Measurements from ENCODE around the gene MAN1A1.

Gene MAN1A1

DNA sequence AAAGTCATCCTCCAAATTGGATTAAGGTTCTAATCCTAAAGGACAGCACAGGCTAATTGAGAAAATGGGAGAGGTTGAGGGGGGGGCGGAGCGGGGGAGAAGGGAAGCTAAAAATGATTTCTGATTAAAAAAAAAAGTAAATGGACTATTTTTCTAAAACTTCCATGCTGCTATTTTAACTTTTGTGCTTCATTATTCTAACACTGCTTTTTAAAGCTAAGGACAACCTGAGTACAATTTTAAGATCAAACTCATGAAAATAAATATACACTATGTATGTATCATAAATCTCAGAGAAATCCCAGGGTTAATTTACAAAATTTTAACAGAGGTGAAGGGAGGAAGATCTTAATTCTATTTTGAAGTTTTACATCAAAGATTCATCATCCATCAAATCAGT lies 4.4 kb downstream of the MAN1A1 start:
- no peak for DNase-seq

DNA sequence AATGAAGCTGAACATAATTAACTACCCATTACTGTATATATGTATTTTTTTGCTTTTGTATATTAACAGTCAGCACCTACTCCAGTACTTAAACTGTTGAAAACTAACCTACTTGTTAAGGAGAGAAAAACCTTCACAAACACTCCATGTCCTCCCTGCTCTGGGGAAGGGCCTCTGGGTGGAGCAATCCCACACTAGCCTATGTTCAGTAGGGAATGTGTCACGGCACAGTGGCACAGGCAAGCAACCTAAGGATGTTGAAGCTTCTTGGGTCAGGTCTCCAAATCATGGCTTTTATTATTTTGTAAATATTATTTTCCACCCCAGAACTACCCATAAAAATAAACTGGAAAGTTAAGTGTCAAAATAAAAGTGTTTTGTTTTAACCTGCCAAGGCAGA lies 5.3 kb downstream of the MAN1A1 start:
- no peak for DNase-seq

DNA sequence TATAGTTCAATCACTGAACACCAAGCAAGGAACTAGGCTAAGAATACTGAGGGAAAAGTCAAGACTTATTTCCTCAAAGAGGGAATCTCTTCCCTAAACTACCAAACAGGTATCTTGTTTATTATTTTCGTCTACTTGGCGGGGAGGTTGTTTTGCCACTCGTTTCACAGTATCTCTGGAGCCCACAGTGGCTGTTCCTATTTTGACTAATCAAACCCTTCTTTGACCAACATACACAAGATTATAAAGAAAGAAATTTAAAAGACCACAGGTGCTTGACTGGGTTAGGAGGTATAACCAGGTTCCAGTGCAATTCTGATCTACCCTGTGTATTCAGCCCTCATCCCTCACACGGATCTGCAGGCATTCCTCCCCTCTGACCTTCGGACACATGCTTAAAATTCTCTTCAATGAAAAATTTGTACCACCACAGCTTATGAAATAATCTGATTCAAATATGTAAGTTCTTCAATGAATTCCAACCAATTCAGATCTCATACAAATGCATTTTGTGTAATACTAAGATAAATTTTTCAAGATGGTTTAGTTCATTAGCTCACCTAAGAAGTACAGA lies 5.9 kb downstream of the MAN1A1 start:
- DNase-seq = no peak

DNA sequence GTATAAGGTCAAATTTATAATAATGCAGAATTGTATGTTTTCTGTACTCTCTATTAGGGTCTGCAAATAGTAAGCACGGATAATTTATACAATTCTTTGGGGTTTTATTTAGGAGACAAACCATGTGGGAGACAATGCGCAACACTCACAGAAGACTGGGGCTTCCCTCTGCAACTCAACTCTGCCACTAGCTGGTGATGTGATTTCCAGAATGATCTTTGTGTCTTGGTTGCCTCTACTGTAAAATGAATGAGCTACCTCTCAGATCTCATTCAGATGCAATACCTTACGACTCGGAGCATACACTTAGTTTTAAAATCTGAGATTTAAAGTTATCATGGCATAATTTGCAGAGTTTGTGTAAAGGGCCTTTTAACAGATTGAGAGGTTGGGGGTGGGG lies 6.4 kb downstream of the MAN1A1 start:
- DNase-seq = no peak

DNA sequence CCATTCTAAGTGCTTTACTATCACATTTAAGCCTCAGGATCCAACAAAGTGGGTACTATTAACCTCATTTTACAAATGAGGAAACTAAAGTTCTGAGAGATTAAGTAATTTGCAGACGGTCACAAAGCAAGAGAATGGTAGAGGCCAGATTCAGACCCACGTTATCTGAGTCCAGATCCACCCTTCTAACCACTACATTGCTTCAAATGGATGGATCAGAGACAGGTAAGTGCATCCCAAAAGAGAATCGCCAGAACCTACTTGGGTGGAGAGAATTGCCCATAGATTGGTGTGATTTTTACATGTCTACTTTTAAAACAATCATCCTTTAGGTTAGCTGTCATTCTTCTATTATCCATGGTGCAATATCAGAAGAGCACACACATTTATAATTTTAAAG lies 7.1 kb downstream of the MAN1A1 start:
- DNase-seq = no peak

DNA sequence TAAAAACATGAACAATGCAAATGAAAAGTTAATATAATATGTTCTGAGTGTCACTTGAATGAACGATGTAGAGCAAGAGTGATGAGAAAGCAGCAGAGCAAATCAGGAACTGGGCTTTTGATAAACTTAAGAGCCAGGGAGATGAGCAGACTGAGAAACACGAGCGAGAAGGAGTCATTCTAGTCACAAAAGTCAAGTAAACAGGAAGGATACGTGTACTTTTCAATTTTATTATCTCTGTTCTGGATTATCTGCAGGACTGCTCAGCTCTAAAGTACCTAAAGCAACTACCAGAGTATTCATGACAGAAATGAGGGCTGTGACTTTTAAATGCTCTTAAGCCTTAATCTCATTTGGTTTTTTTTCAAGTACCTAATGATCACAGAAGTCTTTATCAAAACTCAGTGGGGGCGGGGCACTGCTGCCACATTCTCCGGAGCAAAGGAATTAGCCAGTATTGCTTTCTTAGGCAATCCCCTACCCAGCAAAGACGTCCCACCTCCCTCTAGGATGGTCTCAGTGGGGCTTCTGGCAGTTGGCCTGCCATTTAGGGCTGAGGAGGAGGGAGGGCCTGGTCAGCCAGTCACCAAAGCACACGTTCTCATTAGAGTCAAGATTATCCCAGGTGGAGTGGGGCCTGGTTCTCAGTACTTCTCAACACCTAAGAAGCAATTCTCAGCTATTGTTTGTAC lies 8.6 kb downstream of the MAN1A1 start:
- DNase-seq = no peak

DNA sequence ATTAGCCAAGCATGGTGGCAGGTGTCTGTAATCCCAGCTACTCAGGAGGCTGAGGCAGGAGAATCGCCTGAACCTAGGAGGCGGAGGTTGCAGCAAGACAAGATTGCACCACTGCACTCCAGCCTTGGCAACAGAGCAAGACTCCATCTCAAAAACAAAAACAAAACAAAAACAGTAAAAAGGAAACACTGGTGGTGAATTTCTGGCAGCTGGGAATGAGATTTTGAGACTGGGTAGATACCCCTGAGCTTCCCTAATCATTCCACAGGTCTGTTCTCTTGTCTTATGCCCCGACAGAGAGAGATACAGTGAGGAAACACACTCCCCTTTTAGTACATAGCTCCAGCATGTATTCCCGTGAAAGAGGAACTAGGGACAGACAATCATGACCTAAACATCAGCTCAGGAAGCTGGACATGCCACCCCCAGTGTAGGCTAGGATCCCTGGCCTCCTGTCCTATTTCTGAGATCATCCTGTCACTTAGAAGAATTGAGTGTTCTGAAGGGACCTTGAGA lies 9.6 kb downstream of the MAN1A1 start:
- DNase-seq = no peak

DNA sequence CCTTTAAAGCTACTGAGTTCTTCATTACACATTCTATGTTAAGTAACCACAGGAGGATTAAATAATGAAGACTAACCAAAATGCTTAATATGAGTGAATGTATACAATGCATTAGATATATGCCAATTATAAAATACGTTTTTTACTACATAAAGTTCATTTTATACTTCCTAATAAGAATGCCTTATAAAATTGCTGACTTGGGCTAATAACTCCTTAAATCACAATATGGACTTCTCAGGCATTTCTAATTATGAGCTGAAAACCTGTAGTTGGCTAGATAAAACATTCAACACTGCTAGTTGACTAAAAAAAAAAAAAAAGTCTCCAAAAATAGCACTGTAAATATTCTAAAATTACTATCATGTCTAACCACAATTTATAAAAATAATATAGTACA lies 11.8 kb downstream of the MAN1A1 start:
- no peak for DNase-seq

DNA sequence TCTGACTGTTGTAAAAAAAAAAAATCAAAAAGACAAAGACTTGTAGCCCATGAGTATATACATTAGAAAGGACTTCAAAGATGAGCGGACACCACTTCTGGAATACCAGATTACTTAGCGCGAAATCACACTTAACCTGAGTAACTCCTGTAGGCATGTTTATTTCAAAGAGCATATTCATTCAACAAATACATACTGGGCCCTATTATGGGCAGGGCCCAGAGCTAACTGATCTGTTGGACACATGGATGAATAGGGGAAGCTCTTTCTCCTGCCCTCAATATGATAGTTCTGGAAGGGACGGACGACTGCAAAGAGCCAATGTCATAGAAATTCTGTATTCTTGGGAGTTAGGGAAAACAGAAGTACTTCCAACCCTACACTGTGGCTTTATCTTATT lies 12.3 kb downstream of the MAN1A1 start:
- no peak for DNase-seq

DNA sequence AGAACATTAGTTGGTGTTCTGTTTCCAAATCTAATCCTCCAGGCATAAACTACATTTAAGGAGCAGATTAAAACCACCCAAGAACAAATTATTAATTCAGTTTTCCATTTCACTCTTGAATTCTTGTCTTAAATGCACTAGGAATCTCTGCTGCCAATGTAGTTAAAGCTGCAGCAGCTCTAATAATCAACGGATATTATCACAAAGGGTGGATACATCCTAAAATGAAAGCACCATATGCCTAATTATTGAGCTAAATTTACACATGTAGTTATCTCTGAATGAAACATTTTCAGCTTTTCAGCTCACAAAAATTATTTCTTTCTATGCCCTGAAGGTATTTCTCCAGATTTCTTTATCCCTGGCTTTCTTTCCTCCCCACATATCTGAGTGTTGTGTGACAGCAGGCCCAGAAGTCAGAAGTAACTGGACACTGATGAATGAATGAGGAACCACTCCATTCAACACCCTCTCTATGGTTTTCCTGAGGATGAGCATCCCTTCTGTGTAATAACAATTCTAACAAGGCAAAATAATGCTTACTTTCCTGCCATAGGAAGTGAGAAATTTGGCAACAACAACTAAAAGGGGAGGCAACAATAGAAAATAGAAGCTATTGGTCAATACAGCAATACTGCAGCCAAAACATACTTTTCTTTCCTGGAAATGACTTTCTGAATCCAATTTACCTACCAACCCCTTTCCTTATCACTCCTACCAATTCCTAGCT lies 14.9 kb downstream of the MAN1A1 start:
- no peak for DNase-seq

DNA sequence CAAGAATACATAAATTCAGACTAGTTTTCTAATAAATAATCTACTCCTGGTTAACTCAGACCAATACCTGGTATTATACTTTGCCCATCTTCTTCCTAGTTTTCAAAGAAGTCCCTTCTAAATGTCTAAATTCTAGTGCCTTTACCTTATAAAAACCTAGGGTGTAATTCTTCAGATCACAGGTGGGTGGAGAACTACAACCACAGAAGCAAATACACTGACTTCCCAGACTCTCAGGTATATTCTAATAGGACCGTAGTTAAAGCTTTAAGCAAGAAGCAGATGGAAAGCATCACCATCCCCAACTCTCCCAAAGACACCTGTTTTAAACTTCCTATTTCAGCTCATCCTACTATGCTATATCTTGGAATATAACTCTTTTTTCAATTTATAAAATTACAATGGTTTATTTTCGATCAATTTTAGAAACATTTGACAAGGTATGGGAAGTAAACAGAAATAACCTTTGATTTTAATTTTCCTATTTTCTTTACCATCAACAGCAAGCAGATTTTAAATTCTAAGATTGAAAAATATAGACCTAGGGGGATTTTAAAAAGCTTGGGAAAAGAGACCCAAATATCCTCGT lies 15.8 kb downstream of the MAN1A1 start:
- DNase-seq = no peak

DNA sequence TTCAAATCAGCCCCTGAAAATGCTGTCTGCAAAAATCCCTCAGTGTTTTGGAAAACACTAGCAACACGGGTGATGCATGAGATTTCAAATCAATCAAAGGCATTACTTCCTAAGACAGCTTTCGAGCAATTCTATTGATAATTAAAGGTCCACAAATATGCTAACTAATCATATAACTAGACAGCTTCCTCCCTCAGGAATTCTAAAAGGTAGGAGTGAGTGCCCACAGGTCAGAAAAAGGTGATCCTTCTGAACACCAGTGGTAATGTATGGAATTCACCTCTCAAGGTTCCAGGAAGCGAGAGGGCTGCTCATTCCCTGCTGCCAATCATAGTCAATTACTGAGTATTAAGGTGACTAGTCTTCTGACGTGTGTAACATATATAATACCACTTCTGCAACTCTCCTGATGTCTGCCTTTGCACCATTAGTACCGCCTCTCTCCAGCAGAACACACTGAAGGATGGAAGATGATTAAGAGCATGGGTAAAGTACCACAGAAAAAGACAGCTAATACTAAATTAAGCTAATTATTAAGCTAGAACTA lies 16.4 kb downstream of the MAN1A1 start:
- no peak for DNase-seq

DNA sequence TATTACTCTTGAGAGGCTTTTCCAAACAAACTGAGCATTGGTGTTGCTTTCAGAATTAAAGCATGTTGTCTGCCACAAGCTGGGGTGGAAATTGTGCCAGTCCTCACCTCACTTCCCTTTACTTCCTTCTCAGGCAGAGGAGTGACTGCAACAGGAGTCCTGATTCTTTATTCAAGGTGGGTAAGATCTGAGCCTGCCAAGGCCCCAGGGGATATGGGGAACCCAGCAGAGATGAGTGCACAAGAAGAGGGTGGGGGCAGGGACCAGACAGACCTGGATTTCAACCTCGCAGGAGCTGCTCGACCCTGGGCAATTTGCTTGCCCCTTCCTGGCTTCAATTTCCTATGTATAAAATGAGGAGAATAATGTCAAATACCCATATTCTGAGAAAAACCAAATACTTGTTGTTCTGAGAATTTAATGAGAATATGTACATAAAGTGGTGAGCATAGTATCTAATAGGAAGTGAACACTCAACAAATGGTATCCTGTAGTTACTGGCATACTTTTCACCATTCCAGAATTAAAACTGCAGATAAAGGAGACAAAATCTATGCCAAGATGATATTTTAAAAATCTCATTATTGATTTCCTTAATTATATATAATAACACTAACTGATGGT lies 17.8 kb downstream of the MAN1A1 start:
- DNase-seq = no peak

DNA sequence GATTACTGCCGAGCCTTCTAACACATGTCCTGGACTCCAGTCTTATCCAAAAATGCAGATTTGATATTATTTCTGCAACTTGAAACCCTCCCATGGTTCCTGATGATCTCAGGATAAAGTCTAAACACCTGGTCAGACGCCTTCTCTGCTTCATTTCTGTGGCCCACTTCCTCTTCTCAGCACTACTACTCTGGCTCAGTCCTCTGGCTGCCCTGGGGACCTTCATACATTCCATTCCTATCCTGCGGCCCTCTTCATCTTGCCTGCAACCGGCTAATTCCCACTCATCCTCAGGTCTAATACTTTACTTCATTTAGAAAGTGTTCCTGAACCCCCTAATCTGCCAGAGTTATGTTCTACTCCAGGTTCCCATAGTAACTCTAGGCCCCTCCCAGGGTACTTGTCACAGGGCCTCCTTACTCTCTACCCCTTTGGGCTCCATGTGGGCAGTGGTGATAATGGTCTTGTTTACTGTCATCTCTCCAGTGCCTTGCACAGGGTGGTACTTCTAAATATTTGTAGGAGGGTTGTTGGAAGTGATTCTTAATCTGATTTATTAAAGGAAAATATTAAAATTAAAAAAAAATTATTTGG lies 18.9 kb downstream of the MAN1A1 start:
- DNase-seq = no peak

DNA sequence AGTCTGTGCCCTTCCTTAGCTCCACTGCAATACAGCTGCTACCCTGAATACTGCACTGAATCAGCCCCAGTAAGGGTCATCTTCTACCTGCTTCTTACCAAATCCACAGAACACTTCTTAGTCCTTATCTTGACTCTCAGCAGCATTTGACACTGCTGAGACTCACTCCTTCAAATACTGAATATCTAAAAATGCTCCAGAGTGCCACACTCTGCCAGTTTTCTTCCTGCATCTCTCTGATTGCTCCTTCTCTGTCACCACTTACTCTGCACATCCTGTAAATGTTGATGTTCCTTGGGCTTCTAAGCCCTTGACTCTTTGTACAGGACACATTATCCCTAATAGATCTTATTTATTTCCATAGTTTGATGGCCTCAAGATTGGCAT lies 19.8 kb downstream of the MAN1A1 start:
- DNase-seq = no peak

DNA sequence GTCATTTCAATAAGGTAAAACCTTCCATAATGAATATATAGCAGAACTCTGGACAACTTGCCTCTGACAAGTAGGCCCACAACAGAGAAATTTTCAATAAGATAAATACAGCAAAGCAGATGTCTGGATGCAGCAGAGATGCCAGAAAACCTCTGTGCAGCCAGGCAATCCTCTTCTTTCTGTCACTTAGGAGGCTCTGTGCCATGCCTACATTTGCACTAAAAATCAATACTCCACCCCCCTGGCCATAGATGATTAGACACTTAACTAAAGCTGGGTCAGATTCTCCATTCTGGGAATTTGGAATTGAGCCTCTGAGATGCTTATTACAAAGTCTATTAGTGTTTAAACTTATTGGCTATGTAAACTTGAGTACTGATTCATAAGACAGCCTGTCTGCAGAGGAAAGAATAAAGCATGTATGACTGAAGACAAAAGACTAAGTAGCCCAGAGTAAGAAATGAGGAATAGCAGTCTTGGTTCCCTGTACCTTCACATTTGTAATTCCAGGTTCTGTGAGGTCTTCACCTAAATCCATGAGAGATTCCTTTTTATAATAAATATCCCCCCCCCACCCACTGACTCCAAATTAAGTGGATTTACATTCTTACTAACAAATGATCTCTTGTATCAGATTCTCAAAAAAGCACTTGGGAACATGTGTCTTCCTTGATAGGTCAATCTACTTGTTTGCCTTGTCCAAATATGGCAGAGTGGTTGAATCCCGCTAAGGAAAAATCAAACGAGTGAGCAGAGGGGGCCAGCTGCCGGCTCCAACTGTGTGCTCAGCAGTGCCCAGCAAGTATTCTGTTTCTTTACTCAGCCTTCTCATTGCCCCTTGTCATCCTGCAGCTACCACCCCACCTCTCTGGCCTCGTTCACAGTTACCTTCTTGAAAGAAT lies 20.4 kb downstream of the MAN1A1 start:
- no peak for DNase-seq

DNA sequence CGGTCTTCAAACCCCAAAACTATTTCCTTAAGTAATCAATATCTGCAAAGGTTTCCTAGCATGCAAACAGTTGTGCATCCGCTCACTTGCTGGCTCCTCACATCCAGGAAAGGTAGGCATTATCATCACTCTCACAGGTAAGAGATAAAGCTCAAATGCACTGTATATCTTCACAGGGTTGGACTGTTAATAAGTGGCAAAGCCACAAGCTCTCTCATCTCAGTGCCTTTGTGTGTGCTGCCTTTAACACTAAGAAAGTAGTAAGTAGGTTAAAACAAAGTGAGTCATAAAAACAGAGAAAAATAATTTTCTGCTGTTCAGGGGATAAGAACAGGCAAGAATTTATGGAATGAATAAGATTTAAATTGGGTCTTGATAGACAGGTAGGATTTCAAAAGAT lies 21.3 kb downstream of the MAN1A1 start:
- DNase-seq = no peak

DNA sequence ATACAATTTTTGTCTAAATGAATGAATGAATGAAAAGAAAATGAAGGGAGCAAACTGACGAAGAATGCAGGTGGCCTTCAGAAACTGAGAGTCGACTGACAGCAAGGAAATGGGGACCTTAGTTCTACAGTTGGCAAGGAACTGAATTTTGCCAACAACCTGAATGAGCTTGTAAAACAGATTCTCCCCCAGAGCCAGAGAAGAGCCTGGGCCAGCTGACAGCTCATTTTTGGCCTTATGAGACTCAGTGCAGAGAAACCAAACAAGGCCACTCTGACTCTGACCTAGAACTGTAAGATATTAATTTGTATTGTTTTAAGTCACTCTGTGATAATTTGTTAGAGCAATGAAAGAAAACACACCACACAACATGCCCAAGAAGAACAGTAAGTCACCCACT lies 21.8 kb downstream of the MAN1A1 start:
- DNase-seq = no peak

DNA sequence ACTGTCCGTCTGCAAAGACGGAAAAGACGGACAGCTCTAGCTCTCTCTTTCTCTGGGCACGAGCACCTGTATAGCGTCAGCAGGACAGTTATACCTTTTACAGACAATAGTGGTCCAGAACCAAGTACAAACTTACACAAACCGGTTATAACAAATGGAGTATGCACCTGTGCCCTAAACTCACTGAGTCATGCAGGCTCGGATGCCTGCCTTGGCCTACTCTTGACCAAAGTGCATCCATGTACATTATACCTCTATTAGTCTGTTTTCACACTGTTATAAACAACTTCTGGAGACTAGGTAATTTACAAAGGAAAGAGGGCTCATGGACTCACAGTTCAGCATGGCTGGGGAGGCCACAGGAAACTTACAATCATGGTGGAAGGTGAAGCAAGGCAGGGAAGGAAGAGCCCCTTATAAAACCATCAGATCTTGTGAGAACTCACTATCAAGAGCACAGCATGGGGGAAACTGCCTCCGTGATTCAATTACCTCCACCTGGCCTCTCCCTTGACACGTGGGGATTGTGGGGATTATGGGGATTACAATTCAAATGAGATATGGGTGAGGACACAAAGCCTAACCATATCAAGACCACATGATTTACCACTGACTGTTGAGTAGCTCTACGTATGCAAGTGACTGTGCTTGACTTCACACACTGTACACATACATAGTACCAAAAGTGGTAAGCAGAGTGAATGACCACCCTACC lies 23.1 kb downstream of the MAN1A1 start:
- no peak for DNase-seq

DNA sequence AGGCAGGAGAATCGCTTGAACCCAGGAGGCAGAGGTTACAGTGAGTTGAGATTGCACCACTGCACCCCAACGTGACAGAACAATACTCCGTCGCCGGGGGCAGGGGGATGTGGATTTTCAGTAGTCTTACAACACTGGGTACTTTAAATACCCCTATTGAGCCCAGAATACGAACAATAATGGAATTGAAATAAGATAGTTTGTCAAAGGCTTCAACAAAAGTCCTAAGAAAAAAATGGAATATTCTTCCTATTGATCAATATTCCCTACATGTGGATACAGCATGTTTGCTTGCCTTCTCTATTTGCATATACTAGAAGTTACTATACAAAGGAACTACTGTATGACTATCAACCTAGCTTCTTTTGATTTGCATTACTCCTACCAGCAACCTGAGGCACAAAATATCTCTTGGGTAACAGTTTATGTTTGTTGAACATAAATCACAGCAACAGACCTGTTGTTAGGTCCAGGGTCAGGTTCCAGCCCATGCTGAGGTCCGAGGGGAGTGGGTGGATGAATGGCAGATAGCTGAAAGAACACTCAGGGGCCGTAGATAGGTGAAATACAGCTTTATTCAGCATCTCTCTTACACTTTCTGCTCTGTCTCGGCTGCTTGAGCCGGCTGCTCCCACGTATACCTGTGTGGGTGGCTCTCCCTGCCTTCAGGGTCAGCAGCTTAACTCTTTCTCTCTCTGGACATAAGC lies 23.8 kb downstream of the MAN1A1 start:
- DNase-seq = no peak
